HepG2 (cell line): Measurements from ENCODE around the gene IPPK. TPM values are rescaled to one million over a fixed set of nuclear protein-coding genes. Genes with fewer than 3 reads are reported as not detected.

Experiments
- PHF21A ChIP-seq: sonication (generic); formaldehyde crosslinking; IDR thresholded peaks from 2 replicates; pipeline ENCODE4 v1.5.0; 2020; ENCODE audit warnings: mild to moderate bottlenecking, missing genetic modification reagents
- PRDM10 ChIP-seq: sonication (generic); formaldehyde crosslinking; IDR thresholded peaks from 2 replicates; pipeline ENCODE4 v1.4.0; 2020; ENCODE audit warnings: low read depth, missing genetic modification reagents
- ZNF615 ChIP-seq: sonication (generic); formaldehyde crosslinking; IDR thresholded peaks from 2 replicates; pipeline ENCODE4 v1.5.0; 2020; ENCODE audit warnings: mild to moderate bottlenecking, missing genetic modification reagents, borderline replicate concordance
- polyA plus RNA-seq, 8 experiments: library from polyadenylated mRNA; depleted of rRNA in 3 of 8; stranded (reverse) in 7 of 8; unstranded in 1 of 8; fragments of >200 nt; fragmentation: Illumina TruSeq in 4 of 8; extraction: Trizol in 4 of 8; gene quantifications; 2 replicates each; pipeline versions ENCODE4 v1.2.1 to v1.2.3, GENCODE V29; 2011 to 2016; ENCODE audit warnings: low read depth in 4 of 8, missing spikeins in 1 of 8, mixed read lengths in 1 of 8; ENCODE audit not compliant: insufficient read depth in 1 of 8
- total RNA-seq, 5 experiments: library from RNA; depleted of rRNA; stranded (reverse); fragments of >200 nt; fragmentation: Illumina TruSeq; extraction: Trizol; gene quantifications; 2 replicates each; pipeline ENCODE4 v1.2.3, GENCODE V29; 2016; ENCODE audit warnings: low read depth in 1 of 5
- TF ChIP-seq, protein P1 (sequence below): sonication (generic); formaldehyde crosslinking; IDR thresholded peaks from 2 replicates; pipeline ENCODE4 v1.5.0; 2020; ENCODE audit warnings: mild to moderate bottlenecking, missing genetic modification reagents, borderline replicate concordance

The IPPK gene
- total and polyA plus RNA-seq, 2 of the 13 experiments (the other 11 are each of a cell fraction or from before 2014, with no cell fraction given) = 9.9 to 14.1 TPM

- TF ChIP-seq, protein P1, sequence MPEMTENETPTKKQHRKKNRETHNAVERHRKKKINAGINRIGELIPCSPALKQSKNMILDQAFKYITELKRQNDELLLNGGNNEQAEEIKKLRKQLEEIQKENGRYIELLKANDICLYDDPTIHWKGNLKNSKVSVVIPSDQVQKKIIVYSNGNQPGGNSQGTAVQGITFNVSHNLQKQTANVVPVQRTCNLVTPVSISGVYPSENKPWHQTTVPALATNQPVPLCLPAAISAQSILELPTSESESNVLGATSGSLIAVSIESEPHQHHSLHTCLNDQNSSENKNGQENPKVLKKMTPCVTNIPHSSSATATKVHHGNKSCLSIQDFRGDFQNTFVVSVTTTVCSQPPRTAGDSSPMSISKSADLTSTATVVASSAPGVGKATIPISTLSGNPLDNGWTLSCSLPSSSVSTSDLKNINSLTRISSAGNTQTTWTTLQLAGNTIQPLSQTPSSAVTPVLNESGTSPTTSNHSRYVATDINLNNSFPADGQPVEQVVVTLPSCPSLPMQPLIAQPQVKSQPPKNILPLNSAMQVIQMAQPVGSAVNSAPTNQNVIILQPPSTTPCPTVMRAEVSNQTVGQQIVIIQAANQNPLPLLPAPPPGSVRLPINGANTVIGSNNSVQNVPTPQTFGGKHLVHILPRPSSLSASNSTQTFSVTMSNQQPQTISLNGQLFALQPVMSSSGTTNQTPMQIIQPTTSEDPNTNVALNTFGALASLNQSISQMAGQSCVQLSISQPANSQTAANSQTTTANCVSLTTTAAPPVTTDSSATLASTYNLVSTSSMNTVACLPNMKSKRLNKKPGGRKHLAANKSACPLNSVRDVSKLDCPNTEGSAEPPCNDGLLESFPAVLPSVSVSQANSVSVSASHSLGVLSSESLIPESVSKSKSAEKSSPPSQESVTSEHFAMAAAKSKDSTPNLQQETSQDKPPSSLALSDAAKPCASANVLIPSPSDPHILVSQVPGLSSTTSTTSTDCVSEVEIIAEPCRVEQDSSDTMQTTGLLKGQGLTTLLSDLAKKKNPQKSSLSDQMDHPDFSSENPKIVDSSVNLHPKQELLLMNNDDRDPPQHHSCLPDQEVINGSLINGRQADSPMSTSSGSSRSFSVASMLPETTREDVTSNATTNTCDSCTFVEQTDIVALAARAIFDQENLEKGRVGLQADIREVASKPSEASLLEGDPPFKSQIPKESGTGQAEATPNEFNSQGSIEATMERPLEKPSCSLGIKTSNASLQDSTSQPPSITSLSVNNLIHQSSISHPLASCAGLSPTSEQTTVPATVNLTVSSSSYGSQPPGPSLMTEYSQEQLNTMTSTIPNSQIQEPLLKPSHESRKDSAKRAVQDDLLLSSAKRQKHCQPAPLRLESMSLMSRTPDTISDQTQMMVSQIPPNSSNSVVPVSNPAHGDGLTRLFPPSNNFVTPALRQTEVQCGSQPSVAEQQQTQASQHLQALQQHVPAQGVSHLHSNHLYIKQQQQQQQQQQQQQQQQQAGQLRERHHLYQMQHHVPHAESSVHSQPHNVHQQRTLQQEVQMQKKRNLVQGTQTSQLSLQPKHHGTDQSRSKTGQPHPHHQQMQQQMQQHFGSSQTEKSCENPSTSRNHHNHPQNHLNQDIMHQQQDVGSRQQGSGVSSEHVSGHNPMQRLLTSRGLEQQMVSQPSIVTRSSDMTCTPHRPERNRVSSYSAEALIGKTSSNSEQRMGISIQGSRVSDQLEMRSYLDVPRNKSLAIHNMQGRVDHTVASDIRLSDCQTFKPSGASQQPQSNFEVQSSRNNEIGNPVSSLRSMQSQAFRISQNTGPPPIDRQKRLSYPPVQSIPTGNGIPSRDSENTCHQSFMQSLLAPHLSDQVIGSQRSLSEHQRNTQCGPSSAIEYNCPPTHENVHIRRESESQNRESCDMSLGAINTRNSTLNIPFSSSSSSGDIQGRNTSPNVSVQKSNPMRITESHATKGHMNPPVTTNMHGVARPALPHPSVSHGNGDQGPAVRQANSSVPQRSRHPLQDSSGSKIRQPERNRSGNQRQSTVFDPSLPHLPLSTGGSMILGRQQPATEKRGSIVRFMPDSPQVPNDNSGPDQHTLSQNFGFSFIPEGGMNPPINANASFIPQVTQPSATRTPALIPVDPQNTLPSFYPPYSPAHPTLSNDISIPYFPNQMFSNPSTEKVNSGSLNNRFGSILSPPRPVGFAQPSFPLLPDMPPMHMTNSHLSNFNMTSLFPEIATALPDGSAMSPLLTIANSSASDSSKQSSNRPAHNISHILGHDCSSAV (CRISPR knock-in tag) = no peak
- TF ChIP-seq PHF21A (CRISPR knock-in tag) = no peak
- TF ChIP-seq ZNF615 = no peak
- no peak for TF ChIP-seq PRDM10
Measured at GRCh38 chr9:92589923-92590322, 80.0 kb downstream of the IPPK start (continued).
